ENCODE measurements around the gene NPVF. TPM values are rescaled to one million over a fixed set of nuclear protein-coding genes. Genes with fewer than 3 reads are reported as not detected.

Gene NPVF
- total RNA-seq, result not detected in 2 replicates

- no peaks in the 10 kb centered on the region for H3K27me3 ChIP-seq (ENCODE audit: control insufficient read depth, insufficient read depth, low read length)
- no peak for DNase-seq (ENCODE audit: low read depth)
- no peak within 1 kb of the TSS for H3K4me3 ChIP-seq (ENCODE audit: low read depth, low read length)
- H3K36me3 ChIP-seq (ENCODE audit: control insufficient read depth, insufficient read depth, low read length), result no peaks in the 10 kb centered on the region
- no peak for TF ChIP-seq CTCF (IDR thresholded peaks at IDR 0.05; ENCODE audit: insufficient read depth, low read length, poor library complexity, severe bottlenecking)
Measured at GRCh38 chr7:25228386-25228785, at the start of gene NPVF. NPVF (minus strand) TSS chr7:25228486; CDS start chr7:25228439, 47 bp downstream.

GRCh38 chr7:25272265-25272664 lies 44.0 kb upstream of the NPVF start:
- Histone ChIP-seq H3K36me3 (ENCODE audit: control insufficient read depth, insufficient read depth, low read length) (no peaks in the 10 kb centered on the region), H3K4me3 (ENCODE audit: low read depth, low read length) (no peak overlapping the region), H3K27me3 (ENCODE audit: control insufficient read depth, insufficient read depth, low read length) (no peaks in the 10 kb centered on the region)
- DNase-seq (ENCODE audit: low read depth), result no peak
- TF ChIP-seq CTCF (IDR thresholded peaks at IDR 0.05; ENCODE audit: insufficient read depth, low read length, poor library complexity, severe bottlenecking), result no peak

GRCh38 chr7:25263337-25263736 lies 35.1 kb upstream of the NPVF start:
- Histone ChIP-seq H3K4me3 (ENCODE audit: low read depth, low read length) (no peak overlapping the region), H3K27me3 (ENCODE audit: control insufficient read depth, insufficient read depth, low read length) (no peaks in the 10 kb centered on the region), H3K36me3 (ENCODE audit: control insufficient read depth, insufficient read depth, low read length) (no peaks in the 10 kb centered on the region)
- no peak for DNase-seq (ENCODE audit: low read depth)
- no peak for TF ChIP-seq CTCF (IDR thresholded peaks at IDR 0.05; ENCODE audit: insufficient read depth, low read length, poor library complexity, severe bottlenecking)

- no peaks in the 10 kb centered on the region for H3K27me3 ChIP-seq (ENCODE audit: control insufficient read depth, insufficient read depth, low read length)
- no peak for DNase-seq (ENCODE audit: low read depth)
- no peak for TF ChIP-seq CTCF (IDR thresholded peaks at IDR 0.05; ENCODE audit: insufficient read depth, low read length, poor library complexity, severe bottlenecking)
- H3K4me3 ChIP-seq (ENCODE audit: low read depth, low read length), result no peak overlapping the region
- H3K36me3 ChIP-seq (ENCODE audit: control insufficient read depth, insufficient read depth, low read length), result no peaks in the 10 kb centered on the region
Measured at GRCh38 chr7:25262586-25262985, 34.3 kb upstream of the NPVF start.

- Histone ChIP-seq H3K36me3 (ENCODE audit: control insufficient read depth, insufficient read depth, low read length) (no peaks in the 10 kb centered on the region), H3K4me3 (ENCODE audit: low read depth, low read length) (no peak overlapping the region), H3K27me3 (ENCODE audit: control insufficient read depth, insufficient read depth, low read length) (no peaks in the 10 kb centered on the region)
- no peak for DNase-seq (ENCODE audit: low read depth)
- no peak for TF ChIP-seq CTCF (IDR thresholded peaks at IDR 0.05; ENCODE audit: insufficient read depth, low read length, poor library complexity, severe bottlenecking)
Measured at GRCh38 chr7:25261545-25262140, 33.4 kb upstream of the NPVF start.

GRCh38 chr7:25260862-25261494 lies 32.7 kb upstream of the NPVF start:
- no peak for TF ChIP-seq CTCF (IDR thresholded peaks at IDR 0.05; ENCODE audit: insufficient read depth, low read length, poor library complexity, severe bottlenecking)
- Histone ChIP-seq H3K36me3 (ENCODE audit: control insufficient read depth, insufficient read depth, low read length) (no peaks in the 10 kb centered on the region), H3K27me3 (ENCODE audit: control insufficient read depth, insufficient read depth, low read length) (no peaks in the 10 kb centered on the region), H3K4me3 (ENCODE audit: low read depth, low read length) (no peak overlapping the region)
- DNase-seq (ENCODE audit: low read depth), result no peak
